Measurements from ENCODE around the gene MPPED1.

The MPPED1 gene

GRCh38 chr22:43387815-43388214 lies 24.0 kb upstream of the MPPED1 start:
- no peak overlapping the region for H2AFZ ChIP-seq (ENCODE audit: low read length)
- H3K4me2 ChIP-seq (ENCODE audit: low read depth, low read length, poor library complexity, severe bottlenecking): no peak overlapping the region
- TF ChIP-seq EZH2phosphoT487 (IDR thresholded peaks at IDR 0.05; ENCODE audit: borderline replicate concordance): no peak
- TF ChIP-seq CTCF (conservative IDR thresholded peaks at IDR 0.05; ENCODE audit: low read length): no peak
- no peaks in the 10 kb centered on the region for H3K9me2 ChIP-seq (replicated peaks; ENCODE audit: low read depth, low read length)
- H3K9me3 ChIP-seq (ENCODE audit: insufficient read depth, low read depth, low read length): no peaks in the 10 kb centered on the region
- H3K4me3 ChIP-seq (ENCODE audit: low read length, poor library complexity, severe bottlenecking): no peak overlapping the region
- no peaks in the 10 kb centered on the region for H3K79me2 ChIP-seq (ENCODE audit: insufficient read depth, low read length)
- no peaks in the 10 kb centered on the region for H4K20me1 ChIP-seq (ENCODE audit: insufficient read depth, low read length, poor library complexity, severe bottlenecking)
- H3K4me1 ChIP-seq (ENCODE audit: insufficient read depth, low read length, poor library complexity, severe bottlenecking): peaks cover 15% of the 10 kb centered on the region
- no peak overlapping the region for H3K9ac ChIP-seq (ENCODE audit: low read depth, low read length, poor library complexity, severe bottlenecking)
- H3K36me3 ChIP-seq (ENCODE audit: insufficient read depth, low read length): no peaks in the 10 kb centered on the region
- H3K27me3 ChIP-seq (ENCODE audit: insufficient read depth, low read length, poor library complexity, severe bottlenecking): no peaks in the 10 kb centered on the region
- no peaks in the 10 kb centered on the region for H3F3A ChIP-seq (ENCODE audit: low read depth)

- Histone ChIP-seq H3K9me3 (ENCODE audit: insufficient read depth, low read depth, low read length) (no peaks in the 10 kb centered on the region), H3K27me3 (ENCODE audit: insufficient read depth, low read length, poor library complexity, severe bottlenecking) (no peaks in the 10 kb centered on the region), H3F3A (ENCODE audit: low read depth) (no peaks in the 10 kb centered on the region), H3K4me2 (ENCODE audit: low read depth, low read length, poor library complexity, severe bottlenecking) (no peak overlapping the region), H3K79me2 (ENCODE audit: insufficient read depth, low read length) (no peaks in the 10 kb centered on the region), H3K4me3 (ENCODE audit: low read length, poor library complexity, severe bottlenecking) (no peak overlapping the region), H3K9me2 (replicated peaks; ENCODE audit: low read depth, low read length) (no peaks in the 10 kb centered on the region), H4K20me1 (ENCODE audit: insufficient read depth, low read length, poor library complexity, severe bottlenecking) (no peaks in the 10 kb centered on the region), H3K36me3 (ENCODE audit: insufficient read depth, low read length) (no peaks in the 10 kb centered on the region), H2AFZ (ENCODE audit: low read length) (peak overlapping the region; percentile 56; the same call in 1 of the 2 replicates), H3K4me1 (ENCODE audit: insufficient read depth, low read length, poor library complexity, severe bottlenecking) (peaks cover 15% of the 10 kb centered on the region), H3K9ac (ENCODE audit: low read depth, low read length, poor library complexity, severe bottlenecking) (no peak overlapping the region)
- TF ChIP-seq EZH2phosphoT487 (IDR thresholded peaks at IDR 0.05; ENCODE audit: borderline replicate concordance) (no peak), CTCF (conservative IDR thresholded peaks at IDR 0.05; ENCODE audit: low read length) (peak; percentile 98)
These were observed 23.4 kb upstream of the MPPED1 start for GRCh38 chr22:43388420-43388851.

GRCh38 chr22:43389227-43389836 lies 22.5 kb upstream of the MPPED1 start:
- Histone ChIP-seq H3K79me2 (ENCODE audit: insufficient read depth, low read length) (no peaks in the 10 kb centered on the region), H3F3A (ENCODE audit: low read depth) (no peaks in the 10 kb centered on the region), H4K20me1 (ENCODE audit: insufficient read depth, low read length, poor library complexity, severe bottlenecking) (no peaks in the 10 kb centered on the region), H3K9me2 (replicated peaks; ENCODE audit: low read depth, low read length) (no peaks in the 10 kb centered on the region), H2AFZ (ENCODE audit: low read length) (no peak overlapping the region), H3K9ac (ENCODE audit: low read depth, low read length, poor library complexity, severe bottlenecking) (no peak overlapping the region), H3K4me1 (ENCODE audit: insufficient read depth, low read length, poor library complexity, severe bottlenecking) (peaks cover 12% of the 10 kb centered on the region), H3K4me3 (ENCODE audit: low read length, poor library complexity, severe bottlenecking) (no peak overlapping the region), H3K36me3 (ENCODE audit: insufficient read depth, low read length) (no peaks in the 10 kb centered on the region), H3K9me3 (ENCODE audit: insufficient read depth, low read depth, low read length) (no peaks in the 10 kb centered on the region), H3K27me3 (ENCODE audit: insufficient read depth, low read length, poor library complexity, severe bottlenecking) (no peaks in the 10 kb centered on the region), H3K4me2 (ENCODE audit: low read depth, low read length, poor library complexity, severe bottlenecking) (no peak overlapping the region)
- TF ChIP-seq EZH2phosphoT487 (IDR thresholded peaks at IDR 0.05; ENCODE audit: borderline replicate concordance) (no peak), CTCF (conservative IDR thresholded peaks at IDR 0.05; ENCODE audit: low read length) (no peak)

Data from Loucy (cell line).